Left ventricle myocardium superior (tissue), 1 donor: ENCODE measurements around the gene EID1. TPM values are rescaled to one million over a fixed set of nuclear protein-coding genes. Genes with fewer than 3 reads are reported as not detected.
"Not testable (repeated sequence)": the region's sequence is repeated elsewhere in the genome, so short reads cannot be mapped to it uniquely, and the experiment has no call there.

Source experiments
- ATAC-seq: fragments of 200-7000 bp; cut with Tn5 transposase; one replicate; pipeline ENCODE4 v1.9.1; 2020; ENCODE audit warnings: mild to moderate bottlenecking, moderate library complexity
- DNase-seq: peaks from one replicate; pipeline ENCODE4 v3.0.0-alpha.2; 2020
- intact Hi-C: fragments of 100-400 bp; cut with micrococcal nuclease; formaldehyde crosslinking; loops from one replicate; pipeline ENCODE4 v1.11.0; 2022
- total RNA-seq: library from RNA; stranded (reverse); fragmentation: NEBNext Ultra II Directional; extraction: Animal tissue kit (Norgen Biotek cat#: 25700); gene quantifications from one replicate; pipeline ENCODE4 v1.2.1, GENCODE V29; 2021
- donor health status: DM: no; HTN: yes; CAD: no; lungs with severe emphysema.

Gene EID1
- total RNA-seq, 1 donor from 2014 or later = 223 TPM

GRCh38 chr15:48896869-48897814 is 19.2 kb downstream of the EID1 start:
- DNase-seq = peak; percentile 32
- intact Hi-C loops = no loop called here
- peak; percentile 87 for ATAC-seq

GRCh38 chr15:48898032-48898431 is 20.1 kb downstream of the EID1 start:
- ATAC-seq (no peak), DNase-seq (no peak)
- intact Hi-C loops = no loop called here

GRCh38 chr15:48898446-48898845 is 20.5 kb downstream of the EID1 start:
- ATAC-seq = no peak
- intact Hi-C loops = no loop called here
- no peak for DNase-seq

GRCh38 chr15:48899793-48900192 is 21.9 kb downstream of the EID1 start:
- ATAC-seq = no peak
- DNase-seq = no peak
- intact Hi-C loops = no loop called here

- intact Hi-C loops = no loop called here
- DNase-seq (no peak), ATAC-seq (no peak)
These were observed 26.8 kb downstream of the EID1 start for GRCh38 chr15:48904758-48905157.

GRCh38 chr15:48905216-48905615 is 27.3 kb downstream of the EID1 start:
- DNase-seq = no peak
- intact Hi-C loops = no loop called here
- ATAC-seq = no peak

GRCh38 chr15:48905847-48906246 is 27.9 kb downstream of the EID1 start:
- ATAC-seq (no peak), DNase-seq (no peak)
- intact Hi-C loops = no loop called here

GRCh38 chr15:48909313-48909712 is 31.4 kb downstream of the EID1 start:
- ATAC-seq, DNase-seq, intact Hi-C loops: not testable (repeated sequence)

- DNase-seq, intact Hi-C loops, ATAC-seq: not testable (repeated sequence)
These were observed 32.6 kb downstream of the EID1 start for GRCh38 chr15:48910554-48910953.

GRCh38 chr15:48913141-48913540 is 35.2 kb downstream of the EID1 start:
- ATAC-seq (no peak), DNase-seq (no peak)
- intact Hi-C loops = no loop called here

- DNase-seq = no peak
- intact Hi-C loops = no loop called here
- no peak for ATAC-seq
These were observed 36.8 kb downstream of the EID1 start for GRCh38 chr15:48914717-48915116.

GRCh38 chr15:48915861-48916260 is 37.9 kb downstream of the EID1 start:
- intact Hi-C loops = no loop called here
- ATAC-seq (no peak), DNase-seq (no peak)

- no peak for ATAC-seq
- intact Hi-C loops = no loop called here
These were observed 38.8 kb downstream of the EID1 start for GRCh38 chr15:48916721-48917120.

GRCh38 chr15:48922046-48922445 is 44.1 kb downstream of the EID1 start:
- intact Hi-C loops = no loop called here
- DNase-seq = no peak
- no peak for ATAC-seq

More at GRCh38 chr15:48916721-48917120, 38.8 kb downstream of the EID1 start:
- DNase-seq = no peak

GRCh38 chr15:48924528-48925393 is 46.8 kb downstream of the EID1 start:
- DNase-seq (no peak), ATAC-seq (no peak)
- intact Hi-C loops = no loop called here

- DNase-seq (no peak), ATAC-seq (no peak)
- intact Hi-C loops = no loop called here
These were observed 47.8 kb downstream of the EID1 start for GRCh38 chr15:48925714-48926223.

GRCh38 chr15:48928877-48929538 is 51.1 kb downstream of the EID1 start:
- ATAC-seq = no peak
- intact Hi-C loops = no loop called here
- no peak for DNase-seq

- intact Hi-C loops = no loop called here
- ATAC-seq = no peak
- no peak for DNase-seq
These were observed 51.7 kb downstream of the EID1 start for GRCh38 chr15:48929661-48930060.
